Measurements from ENCODE around the gene E2F3. TPM values are rescaled to one million over a fixed set of nuclear protein-coding genes. Genes with fewer than 3 reads are reported as not detected.

Gene E2F3
- total RNA-seq, 4 donors from 2014 or later = 4.2 to 7.4 (median 6.9) TPM

DNA sequence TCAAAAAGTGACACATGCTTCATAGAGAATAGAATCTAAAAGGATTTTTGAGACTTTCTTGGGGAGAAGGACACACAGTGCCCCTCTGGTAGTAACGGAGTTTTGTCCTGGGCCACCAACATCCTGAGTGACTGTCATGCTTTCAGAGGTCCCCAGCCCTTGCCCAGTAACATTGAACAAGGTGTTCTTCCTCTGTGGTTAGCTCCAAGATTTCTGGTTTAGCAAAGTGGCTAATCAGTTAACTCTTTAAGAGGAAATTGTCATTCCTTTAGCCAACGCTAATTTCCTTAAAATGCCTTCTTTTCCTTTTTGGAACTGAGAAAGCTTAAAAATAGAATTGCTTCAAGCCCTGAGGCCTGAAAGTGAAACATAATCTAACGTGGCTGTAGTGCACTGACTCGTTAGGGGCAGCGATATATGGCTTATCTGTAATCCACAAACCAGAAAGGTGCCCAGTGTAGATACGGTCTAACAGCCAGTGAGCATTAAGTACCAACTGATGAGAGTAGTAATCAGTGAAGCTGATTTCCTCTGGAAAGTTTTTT, 7.8 kb downstream of the E2F3 start:
- H3K9me3 ChIP-seq = no peaks in the 10 kb centered on the region
- no peak for TF ChIP-seq POLR2A (IDR thresholded peaks at IDR 0.05)
- TF ChIP-seq, protein P1, sequence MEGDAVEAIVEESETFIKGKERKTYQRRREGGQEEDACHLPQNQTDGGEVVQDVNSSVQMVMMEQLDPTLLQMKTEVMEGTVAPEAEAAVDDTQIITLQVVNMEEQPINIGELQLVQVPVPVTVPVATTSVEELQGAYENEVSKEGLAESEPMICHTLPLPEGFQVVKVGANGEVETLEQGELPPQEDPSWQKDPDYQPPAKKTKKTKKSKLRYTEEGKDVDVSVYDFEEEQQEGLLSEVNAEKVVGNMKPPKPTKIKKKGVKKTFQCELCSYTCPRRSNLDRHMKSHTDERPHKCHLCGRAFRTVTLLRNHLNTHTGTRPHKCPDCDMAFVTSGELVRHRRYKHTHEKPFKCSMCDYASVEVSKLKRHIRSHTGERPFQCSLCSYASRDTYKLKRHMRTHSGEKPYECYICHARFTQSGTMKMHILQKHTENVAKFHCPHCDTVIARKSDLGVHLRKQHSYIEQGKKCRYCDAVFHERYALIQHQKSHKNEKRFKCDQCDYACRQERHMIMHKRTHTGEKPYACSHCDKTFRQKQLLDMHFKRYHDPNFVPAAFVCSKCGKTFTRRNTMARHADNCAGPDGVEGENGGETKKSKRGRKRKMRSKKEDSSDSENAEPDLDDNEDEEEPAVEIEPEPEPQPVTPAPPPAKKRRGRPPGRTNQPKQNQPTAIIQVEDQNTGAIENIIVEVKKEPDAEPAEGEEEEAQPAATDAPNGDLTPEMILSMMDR (IDR thresholded peaks at IDR 0.05) = peak in 1 of 6 experiments; percentile 3
- H3K27ac ChIP-seq = peak overlapping the region in 3 of 4 donors; percentile 20 to 34 (median 25)
- peak overlapping the region in 1 of 4 donors; percentile 28 for H3K4me3 ChIP-seq
- DNase-seq = peak in 2 of 3 donors; percentile 20 to 63
- peaks cover 0 to 13% (median 5%) of the 10 kb centered on the region in 4 donors for H3K4me1 ChIP-seq
- no peaks in the 10 kb centered on the region for H3K36me3 ChIP-seq
- no peaks in the 10 kb centered on the region for H3K27me3 ChIP-seq

DNA sequence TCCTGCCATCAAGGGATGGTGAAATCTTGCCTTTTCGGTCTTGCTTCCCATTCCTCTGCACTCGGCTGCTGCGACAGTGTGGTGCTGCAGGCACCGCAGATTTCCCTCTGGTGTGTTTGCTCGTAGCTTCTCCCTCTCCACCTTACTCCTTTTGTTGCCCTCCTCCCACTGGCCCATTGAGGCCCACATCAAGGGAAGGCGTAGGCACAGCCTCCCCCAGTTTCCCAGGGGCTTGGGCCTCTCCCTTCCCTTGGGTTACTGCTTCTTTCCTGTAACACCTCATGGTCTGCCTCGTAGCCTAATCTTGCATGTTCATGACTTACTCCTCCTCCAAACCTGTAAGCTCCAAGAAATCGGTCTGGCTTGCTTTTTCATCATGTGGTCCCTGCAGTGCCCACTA, 9.9 kb downstream of the E2F3 start:
- Histone ChIP-seq H3K4me1 (peaks cover 0 to 26% (median 6%) of the 10 kb centered on the region in 4 donors), H3K9me3 (no peaks in the 10 kb centered on the region), H3K4me3 (no peak overlapping the region), H3K36me3 (no peaks in the 10 kb centered on the region), H3K27ac (no peak overlapping the region), H3K27me3 (no peaks in the 10 kb centered on the region)
- DNase-seq = no peak
- TF ChIP-seq, protein P1 (IDR thresholded peaks at IDR 0.05) = no peak
- TF ChIP-seq POLR2A (IDR thresholded peaks at IDR 0.05) = no peak

DNA sequence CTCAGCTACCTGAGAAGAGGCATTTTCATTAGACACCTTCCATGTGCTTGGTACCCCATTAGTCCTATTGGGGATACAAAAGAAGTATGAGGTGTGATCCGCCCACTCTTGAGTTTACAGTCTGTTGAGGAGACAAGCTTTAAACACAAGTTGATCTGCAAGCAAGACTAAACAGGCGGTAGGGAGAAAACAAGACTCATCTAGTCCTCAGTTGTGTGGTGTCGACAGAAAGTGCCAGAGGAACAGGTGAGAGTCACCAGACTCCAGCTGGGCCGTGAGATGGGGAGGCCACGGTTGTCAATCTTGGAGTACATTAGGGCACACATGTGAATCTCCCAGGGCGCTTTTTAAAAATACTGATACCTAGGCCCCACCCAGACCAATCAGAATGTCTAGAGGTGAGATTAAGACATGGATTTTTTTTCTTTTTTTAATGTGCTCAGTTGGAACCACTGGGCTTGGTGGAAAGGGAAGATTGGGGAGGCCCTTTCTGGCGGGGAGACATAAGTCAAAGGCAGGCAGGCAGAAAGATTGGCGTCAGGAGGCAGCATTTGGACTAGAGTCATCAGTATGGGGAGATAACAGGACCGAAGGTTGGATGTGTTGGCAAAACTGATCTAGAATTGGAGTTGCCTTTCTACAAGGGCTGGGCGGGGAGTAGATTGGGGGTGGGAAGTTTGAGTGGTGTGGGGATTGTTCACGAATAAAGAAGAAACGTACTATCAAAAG, 10.4 kb downstream of the E2F3 start:
- Histone ChIP-seq H3K4me3 (no peak overlapping the region), H3K27me3 (no peaks in the 10 kb centered on the region), H3K4me1 (peaks cover 0 to 32% (median 6%) of the 10 kb centered on the region in 4 donors), H3K9me3 (no peaks in the 10 kb centered on the region), H3K36me3 (no peaks in the 10 kb centered on the region), H3K27ac (no peak overlapping the region)
- DNase-seq = no peak
- TF ChIP-seq, protein P1 (IDR thresholded peaks at IDR 0.05) = no peak
- TF ChIP-seq POLR2A (IDR thresholded peaks at IDR 0.05) = no peak

DNA sequence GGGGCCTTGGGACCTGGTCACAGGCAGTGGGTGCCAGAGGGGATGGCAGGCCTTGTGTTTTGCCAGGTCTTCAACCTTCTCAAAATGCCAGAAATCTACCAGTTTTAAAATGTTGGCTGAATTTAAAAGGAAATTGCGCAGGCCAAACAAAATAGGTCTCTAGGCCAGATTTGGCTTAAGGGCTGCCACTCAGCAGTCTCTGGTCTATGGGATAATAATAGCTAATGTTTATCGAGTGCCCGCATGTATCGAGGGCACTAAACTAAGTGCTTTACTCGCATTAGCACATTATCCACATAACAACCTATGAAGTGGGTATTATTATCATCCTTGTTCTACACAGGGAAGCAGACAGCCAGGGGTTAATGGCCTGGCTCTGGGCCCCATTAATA, 11.0 kb downstream of the E2F3 start:
- no peak overlapping the region for H3K4me3 ChIP-seq
- H3K27ac ChIP-seq = no peak overlapping the region
- DNase-seq = no peak
- no peaks in the 10 kb centered on the region for H3K27me3 ChIP-seq
- H3K36me3 ChIP-seq = no peaks in the 10 kb centered on the region
- H3K9me3 ChIP-seq = no peaks in the 10 kb centered on the region
- peaks cover 0 to 36% (median 6%) of the 10 kb centered on the region in 4 donors for H3K4me1 ChIP-seq
- no peak for TF ChIP-seq POLR2A (IDR thresholded peaks at IDR 0.05)
- TF ChIP-seq, protein P1 (IDR thresholded peaks at IDR 0.05) = no peak

DNA sequence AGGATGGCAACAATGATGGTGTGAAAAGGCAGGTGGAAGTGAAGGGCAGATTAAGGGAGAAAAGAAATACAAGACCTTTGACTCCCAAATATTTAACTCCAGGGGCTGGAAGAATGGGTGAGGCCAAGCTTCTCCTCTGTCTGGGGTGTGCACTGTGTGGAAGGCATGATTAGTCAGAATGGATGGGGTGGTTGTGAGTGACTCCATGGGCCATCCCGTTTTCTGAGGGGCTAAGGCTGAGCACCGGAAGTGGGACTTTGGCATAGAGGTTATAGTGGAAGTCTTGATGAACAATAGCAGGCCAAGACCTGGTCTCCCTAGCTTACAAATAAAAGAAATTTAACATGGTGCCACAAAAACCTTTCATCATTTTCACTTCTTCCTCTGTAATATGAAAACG, 12.1 kb downstream of the E2F3 start:
- no peak for DNase-seq
- Histone ChIP-seq H3K36me3 (no peaks in the 10 kb centered on the region), H3K9me3 (no peaks in the 10 kb centered on the region), H3K4me1 (peaks cover 0 to 42% (median 6%) of the 10 kb centered on the region in 4 donors), H3K27me3 (no peaks in the 10 kb centered on the region), H3K4me3 (no peak overlapping the region), H3K27ac (no peak overlapping the region)
- TF ChIP-seq, protein P1 (IDR thresholded peaks at IDR 0.05) = no peak
- TF ChIP-seq POLR2A (IDR thresholded peaks at IDR 0.05) = no peak
